Mesenchymal stem cell (in vitro differentiated cells and primary cell): Measurements from ENCODE around the gene PCDH11X. TPM values are rescaled to one million over a fixed set of nuclear protein-coding genes. Genes with fewer than 3 reads are reported as not detected.

Source experiments
- small RNA-seq: library from polyadenylated mRNA; stranded (forward); fragments of <200 nt; extraction: miRNeasy Mini kit (QIAGEN cat#:217004); gene quantifications from one replicate; pipeline ENCODE3, GENCODE V24; 2013; ENCODE audit warnings: low read depth

Gene PCDH11X

Small RNA genes lying within 50 kb of the gene (small RNA-seq; reads per million reads assigned to genes)
- not detected for gene RNU2-26P
